ENCODE data around the gene RNF212B. TPM values are rescaled to one million over a fixed set of nuclear protein-coding genes. Genes with fewer than 3 reads are reported as not detected.

The RNF212B gene
- total and polyA plus RNA-seq, 2 of the 13 experiments (the other 11 are each of a cell fraction or from before 2014, with no cell fraction given): 0.05 TPM; not detected in 1

GRCh38 chr14:23237772-23238594 is at the start of gene RNF212B (continued):
- no peak for TF ChIP-seq MAFK (conservative IDR thresholded peaks at IDR 0.05 in 1 of 2, IDR thresholded peaks at IDR 0.05 in 1 of 2; ENCODE audit: low read length in 2 of 2)
- no peak for TF ChIP-seq WIZ (CRISPR knock-in tag; IDR thresholded peaks at IDR 0.05)
- no peak for TF ChIP-seq NFYC (CRISPR knock-in tag; IDR thresholded peaks at IDR 0.05)
- TF ChIP-seq RNF219 (CRISPR knock-in tag; IDR thresholded peaks at IDR 0.05): no peak
- TF ChIP-seq HOXA7 (CRISPR knock-in tag; IDR thresholded peaks at IDR 0.05): no peak
- peak; percentile 20; the same call in 1 of the 2 replicates for TF ChIP-seq SPEN (CRISPR knock-in tag; IDR thresholded peaks at IDR 0.05; ENCODE audit: low read depth)
- TF ChIP-seq ZNF766 (CRISPR knock-in tag; IDR thresholded peaks at IDR 0.05; ENCODE audit: borderline replicate concordance): no peak
- TF ChIP-seq ZNF775 (CRISPR knock-in tag; IDR thresholded peaks at IDR 0.05; ENCODE audit: borderline replicate concordance): no peak
- peak; percentile 56; the same call in 1 of the 2 replicates for TF ChIP-seq TBX2 (CRISPR knock-in tag; IDR thresholded peaks at IDR 0.05; ENCODE audit: borderline replicate concordance)
- TF ChIP-seq ZNF678 (CRISPR knock-in tag; IDR thresholded peaks at IDR 0.05): no peak
- TF ChIP-seq, protein P1, sequence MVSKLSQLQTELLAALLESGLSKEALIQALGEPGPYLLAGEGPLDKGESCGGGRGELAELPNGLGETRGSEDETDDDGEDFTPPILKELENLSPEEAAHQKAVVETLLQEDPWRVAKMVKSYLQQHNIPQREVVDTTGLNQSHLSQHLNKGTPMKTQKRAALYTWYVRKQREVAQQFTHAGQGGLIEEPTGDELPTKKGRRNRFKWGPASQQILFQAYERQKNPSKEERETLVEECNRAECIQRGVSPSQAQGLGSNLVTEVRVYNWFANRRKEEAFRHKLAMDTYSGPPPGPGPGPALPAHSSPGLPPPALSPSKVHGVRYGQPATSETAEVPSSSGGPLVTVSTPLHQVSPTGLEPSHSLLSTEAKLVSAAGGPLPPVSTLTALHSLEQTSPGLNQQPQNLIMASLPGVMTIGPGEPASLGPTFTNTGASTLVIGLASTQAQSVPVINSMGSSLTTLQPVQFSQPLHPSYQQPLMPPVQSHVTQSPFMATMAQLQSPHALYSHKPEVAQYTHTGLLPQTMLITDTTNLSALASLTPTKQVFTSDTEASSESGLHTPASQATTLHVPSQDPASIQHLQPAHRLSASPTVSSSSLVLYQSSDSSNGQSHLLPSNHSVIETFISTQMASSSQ (IDR thresholded peaks at IDR 0.05; ENCODE audit: low read depth): no peak
- TF ChIP-seq, protein P1 (CRISPR knock-in tag; IDR thresholded peaks at IDR 0.05; ENCODE audit: borderline replicate concordance): peak; percentile 54; the same call in 1 of the 2 replicates
- no peak for TF ChIP-seq ZNF460 (CRISPR knock-in tag; IDR thresholded peaks at IDR 0.05; ENCODE audit: borderline replicate concordance)
- no peak; the same call in 1 of the 2 replicates for TF ChIP-seq ZNF768 (CRISPR knock-in tag; IDR thresholded peaks at IDR 0.05)
- no peak for TF ChIP-seq RERE (CRISPR knock-in tag; IDR thresholded peaks at IDR 0.05; ENCODE audit: low read depth)

Measured in HepG2 (cell line).